Activated naive CD4-positive, alpha-beta T cell treated with anti-CD3 and anti-CD28 coated beads for 36 hours (primary cell): ENCODE measurements around the gene GAPDH. TPM values are rescaled to one million over a fixed set of nuclear protein-coding genes. Genes with fewer than 3 reads are reported as not detected.
"Not testable (repeated sequence)": the region's sequence is repeated elsewhere in the genome, so short reads cannot be mapped to it uniquely, and the experiment has no call there.

Experiments used
- CTCF ChIA-PET: fragments of 350-600 bp; sonication (Branson Sonifier 250); formaldehyde crosslinking; loops from one replicate; lab custom pipeline; 2021; ENCODE audit warnings: antibody characterized with exemption; lab: Charles Lee
- DNase-seq: peaks from one replicate; pipeline ENCODE4 v3.0.0-alpha.2; 2020
- H3K27ac Mint-ChIP-seq: one replicate; pipeline ENCODE4 v1.8.0; 2021; ENCODE audit warnings: mild to moderate bottlenecking, mixed read lengths
- H3K27me3 Mint-ChIP-seq: one replicate; pipeline ENCODE4 v1.8.0; 2021; ENCODE audit warnings: low read depth, mixed read lengths
- H3K36me3 Mint-ChIP-seq: one replicate; pipeline ENCODE4 v1.8.0; 2021; ENCODE audit warnings: low read depth, mixed read lengths
- H3K4me1 Mint-ChIP-seq: one replicate; pipeline ENCODE4 v1.8.0; 2021; ENCODE audit warnings: low read depth, mixed read lengths
- H3K4me3 Mint-ChIP-seq: one replicate; pipeline ENCODE4 v1.8.0; 2021; ENCODE audit warnings: mild to moderate bottlenecking, moderate library complexity, mixed read lengths
- H3K9me3 Mint-ChIP-seq: one replicate; pipeline ENCODE4 v1.8.0; 2021; ENCODE audit warnings: mixed read lengths
- intact Hi-C: fragments of 100-400 bp; cut with micrococcal nuclease; formaldehyde crosslinking; loops from one replicate; pipeline ENCODE4 v1.15.1; 2023
- total RNA-seq, 2 experiments: library from RNA; stranded (reverse); gene quantifications; one replicate each; pipeline ENCODE4 v1.2.3, GENCODE V29; 2021

Gene GAPDH
- total RNA-seq, 2 experiments from 2014 or later: 6,537 to 6,787 TPM

GRCh38 chr12:6556496-6556817, 22.1 kb downstream of the GAPDH start:
- H3K27ac Mint-ChIP-seq: peak overlapping the region; percentile 61
- peaks cover 32% of the 10 kb centered on the region for H3K36me3 Mint-ChIP-seq
- DNase-seq, H3K27me3 Mint-ChIP-seq, H3K9me3 Mint-ChIP-seq: not testable (repeated sequence)
- CTCF ChIA-PET: interaction anchor here (0.8 to 4.0 kb wide), 6 partner anchors 11 to 233 kb away, joined by 3 to 26 read pairs (median 4); no protein-coding TSS in a partner anchor
- peaks cover 49% of the 10 kb centered on the region for H3K4me1 Mint-ChIP-seq
- intact Hi-C loops: loop anchor here (1.0 to 5.0 kb wide), 6 partner anchors 18 to 219 kb away; partner anchors contain the start of genes GAPDH, MRPL51 and ZNF384
- peak overlapping the region; percentile 78 for H3K4me3 Mint-ChIP-seq

GRCh38 chr12:6556857-6557256, 22.5 kb downstream of the GAPDH start:
- no peaks in the 10 kb centered on the region for H3K9me3 Mint-ChIP-seq
- intact Hi-C loops: loop anchor here (1.0 to 5.0 kb wide), 6 partner anchors 18 to 220 kb away; partner anchors contain the start of genes GAPDH, MRPL51 and ZNF384
- H3K4me1 Mint-ChIP-seq: peaks cover 47% of the 10 kb centered on the region
- H3K4me3 Mint-ChIP-seq: peak overlapping the region; percentile 78
- peak overlapping the region; percentile 61 for H3K27ac Mint-ChIP-seq
- peaks cover 35% of the 10 kb centered on the region for H3K36me3 Mint-ChIP-seq
- no peaks in the 10 kb centered on the region for H3K27me3 Mint-ChIP-seq
- CTCF ChIA-PET: interaction anchor here (0.8 to 4.0 kb wide), 10 partner anchors 9 to 235 kb away, joined by 3 to 26 read pairs (median 4); partner anchors contain the start of gene NOP2
- no peak for DNase-seq

- peak overlapping the region; percentile 78 for H3K27ac Mint-ChIP-seq
- peak; percentile 76 for DNase-seq
- H3K36me3 Mint-ChIP-seq: peaks cover 46% of the 10 kb centered on the region
- intact Hi-C loops: loop anchor here (1.0 to 5.0 kb wide), 2 partner anchors 221 to 235 kb away; no protein-coding TSS in a partner anchor
- not testable (repeated sequence) for H3K27me3 Mint-ChIP-seq, H3K9me3 Mint-ChIP-seq, H3K4me3 Mint-ChIP-seq
- peaks cover 37% of the 10 kb centered on the region for H3K4me1 Mint-ChIP-seq
- CTCF ChIA-PET: interaction anchor here (0.5 to 4.0 kb wide), 19 partner anchors 8 to 288 kb away, joined by 3 to 26 read pairs (median 3); partner anchors contain the start of genes NOP2 and VAMP1
Observed at GRCh38 chr12:6558014-6558760, 23.9 kb downstream of the GAPDH start.

- intact Hi-C loops: loop anchor here (5.0 kb wide), 1 partner anchor 222 kb away; no protein-coding TSS in a partner anchor
- no peaks in the 10 kb centered on the region for H3K9me3 Mint-ChIP-seq
- H3K27ac Mint-ChIP-seq: peak overlapping the region; percentile 72
Observed at GRCh38 chr12:6559500-6559899, 25.2 kb downstream of the GAPDH start.

GRCh38 chr12:6560501-6561205, 26.3 kb downstream of the GAPDH start:
- Mint-ChIP-seq H3K36me3 (peaks cover 56% of the 10 kb centered on the region), H3K27ac (peak overlapping the region; percentile 31), H3K27me3 (no peaks in the 10 kb centered on the region), H3K4me1 (peaks cover 34% of the 10 kb centered on the region), H3K9me3 (no peaks in the 10 kb centered on the region), H3K4me3 (no peak overlapping the region)
- CTCF ChIA-PET: interaction anchor here (0.9 to 2.1 kb wide), 3 partner anchors 21 to 137 kb away, joined by 6 to 10 read pairs (median 8); no protein-coding TSS in a partner anchor
- no peak for DNase-seq
- intact Hi-C loops: no loop called here

More at GRCh38 chr12:6559500-6559899, 25.2 kb downstream of the GAPDH start:
- no peaks in the 10 kb centered on the region for H3K27me3 Mint-ChIP-seq
- peaks cover 54% of the 10 kb centered on the region for H3K36me3 Mint-ChIP-seq
- no peak for DNase-seq
- H3K4me1 Mint-ChIP-seq: peaks cover 33% of the 10 kb centered on the region
- CTCF ChIA-PET: interaction anchor here (0.7 to 4.0 kb wide), 4 partner anchors 9 to 135 kb away, joined by 3 to 26 read pairs (median 9); no protein-coding TSS in a partner anchor
- no peak overlapping the region for H3K4me3 Mint-ChIP-seq

GRCh38 chr12:6562881-6563280, 28.6 kb downstream of the GAPDH start:
- Mint-ChIP-seq H3K4me3 (no peak overlapping the region), H3K9me3 (no peaks in the 10 kb centered on the region), H3K4me1 (peaks cover 41% of the 10 kb centered on the region), H3K27ac (peak overlapping the region; percentile 41), H3K27me3 (no peaks in the 10 kb centered on the region), H3K36me3 (peaks cover 62% of the 10 kb centered on the region)
- no peak for DNase-seq
- intact Hi-C loops: loop anchor here (1.0 to 2.0 kb wide), 2 partner anchors 121 to 216 kb away; no protein-coding TSS in a partner anchor
- CTCF ChIA-PET: interaction anchor here (1.1 to 4.4 kb wide), 7 partner anchors 10 to 139 kb away, joined by 3 to 52 read pairs (median 10); no protein-coding TSS in a partner anchor

GRCh38 chr12:6563448-6564050, 29.2 kb downstream of the GAPDH start:
- H3K4me3 Mint-ChIP-seq: no peak overlapping the region
- intact Hi-C loops: loop anchor here (1.0 to 2.0 kb wide), 2 partner anchors 121 to 215 kb away; no protein-coding TSS in a partner anchor
- peak overlapping the region; percentile 36 for H3K27ac Mint-ChIP-seq

GRCh38 chr12:6567112-6567670, 32.9 kb downstream of the GAPDH start:
- Mint-ChIP-seq H3K4me1 (peaks cover 62% of the 10 kb centered on the region), H3K27ac (peak overlapping the region; percentile 96), H3K4me3 (peak overlapping the region; percentile 98), H3K27me3 (no peaks in the 10 kb centered on the region), H3K9me3 (no peaks in the 10 kb centered on the region), H3K36me3 (peaks cover 60% of the 10 kb centered on the region)
- CTCF ChIA-PET: interaction anchor here (1.1 to 2.5 kb wide), 4 partner anchors 10 to 28 kb away, joined by 4 to 8 read pairs (median 6); partner anchors contain the start of gene IFFO1
- no peak for DNase-seq
- intact Hi-C loops: loop anchor here (5.0 kb wide), 1 partner anchor 260 kb away; the partner anchor contains the start of gene P3H3

More at GRCh38 chr12:6563448-6564050, 29.2 kb downstream of the GAPDH start:
- Mint-ChIP-seq H3K4me1 (peaks cover 39% of the 10 kb centered on the region), H3K27me3 (no peaks in the 10 kb centered on the region), H3K9me3 (no peaks in the 10 kb centered on the region), H3K36me3 (peaks cover 63% of the 10 kb centered on the region)
- DNase-seq: peak; percentile 79
- CTCF ChIA-PET: interaction anchor here (0.7 to 4.4 kb wide), 11 partner anchors 9 to 71 kb away, joined by 3 to 52 read pairs (median 4); no protein-coding TSS in a partner anchor

- no peaks in the 10 kb centered on the region for H3K27me3 Mint-ChIP-seq
- H3K4me1 Mint-ChIP-seq: peaks cover 57% of the 10 kb centered on the region
- H3K4me3 Mint-ChIP-seq: peak overlapping the region; percentile 98
- peaks cover 55% of the 10 kb centered on the region for H3K36me3 Mint-ChIP-seq
- intact Hi-C loops: loop anchor here (2.0 to 5.0 kb wide), 2 partner anchors 75 to 258 kb away; partner anchors contain the start of genes NCAPD2 and P3H3
- DNase-seq: no peak
- H3K9me3 Mint-ChIP-seq: no peaks in the 10 kb centered on the region
- CTCF ChIA-PET: no interaction called here
- H3K27ac Mint-ChIP-seq: no peak overlapping the region
Observed at GRCh38 chr12:6569312-6569711, 35.0 kb downstream of the GAPDH start.

- CTCF ChIA-PET: interaction anchor here (0.6 to 1.7 kb wide), 16 partner anchors 13 to 256 kb away, joined by 3 to 8 read pairs (median 4); no protein-coding TSS in a partner anchor
- H3K4me1 Mint-ChIP-seq: peaks cover 59% of the 10 kb centered on the region
- DNase-seq: no peak
- intact Hi-C loops: loop anchor here (2.0 to 5.0 kb wide), 2 partner anchors 75 to 258 kb away; partner anchors contain the start of genes NCAPD2 and P3H3
- H3K9me3 Mint-ChIP-seq: no peaks in the 10 kb centered on the region
- H3K27ac Mint-ChIP-seq: no peak overlapping the region
- peak overlapping the region; percentile 98 for H3K4me3 Mint-ChIP-seq
- H3K27me3 Mint-ChIP-seq: no peaks in the 10 kb centered on the region
- peaks cover 53% of the 10 kb centered on the region for H3K36me3 Mint-ChIP-seq
Observed at GRCh38 chr12:6569786-6570185, 35.5 kb downstream of the GAPDH start.
